NCI-H2107 treated with DMSO at 0.1 percent for 48 hours (cell line): Measurements from ENCODE around the gene TMEM191B.
"Not testable (repeated sequence)": the region's sequence is repeated elsewhere in the genome, so short reads cannot be mapped to it uniquely, and the experiment has no call there.

ENCODE experiments used
- DNase-seq: peaks from one replicate; lab custom pipeline; 2025; ENCODE audit not compliant: unreplicated experiment; lab: John Stamatoyannopoulos, UW

The TMEM191B gene

GRCh38 chr22:18554280-18555256 lies 27.0 kb downstream of the TMEM191B start:
- DNase-seq = not testable (repeated sequence)

DNA sequence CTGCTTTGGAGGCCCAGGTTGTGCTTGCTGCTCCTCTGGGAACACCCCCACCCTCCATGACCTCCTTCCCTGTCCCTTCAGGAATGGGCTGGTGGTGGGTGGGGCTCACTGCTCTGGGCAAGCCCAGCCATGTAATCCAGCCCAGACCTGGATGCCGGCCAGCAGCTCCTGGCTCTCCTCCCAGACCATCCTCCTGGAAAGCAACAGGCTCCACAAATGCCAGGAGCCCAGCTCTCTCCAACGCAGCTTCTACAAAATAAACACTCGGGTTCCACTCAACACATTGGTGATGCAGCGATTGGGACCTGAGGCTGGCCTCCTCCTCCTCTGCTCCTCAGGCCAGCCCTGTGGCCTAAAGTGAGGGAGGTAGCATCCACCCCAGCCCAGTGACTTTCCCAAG lies 30.9 kb downstream of the TMEM191B start:
- not testable (repeated sequence) for DNase-seq

GRCh38 chr22:18558939-18559338 lies 31.3 kb downstream of the TMEM191B start:
- DNase-seq = not testable (repeated sequence)

DNA sequence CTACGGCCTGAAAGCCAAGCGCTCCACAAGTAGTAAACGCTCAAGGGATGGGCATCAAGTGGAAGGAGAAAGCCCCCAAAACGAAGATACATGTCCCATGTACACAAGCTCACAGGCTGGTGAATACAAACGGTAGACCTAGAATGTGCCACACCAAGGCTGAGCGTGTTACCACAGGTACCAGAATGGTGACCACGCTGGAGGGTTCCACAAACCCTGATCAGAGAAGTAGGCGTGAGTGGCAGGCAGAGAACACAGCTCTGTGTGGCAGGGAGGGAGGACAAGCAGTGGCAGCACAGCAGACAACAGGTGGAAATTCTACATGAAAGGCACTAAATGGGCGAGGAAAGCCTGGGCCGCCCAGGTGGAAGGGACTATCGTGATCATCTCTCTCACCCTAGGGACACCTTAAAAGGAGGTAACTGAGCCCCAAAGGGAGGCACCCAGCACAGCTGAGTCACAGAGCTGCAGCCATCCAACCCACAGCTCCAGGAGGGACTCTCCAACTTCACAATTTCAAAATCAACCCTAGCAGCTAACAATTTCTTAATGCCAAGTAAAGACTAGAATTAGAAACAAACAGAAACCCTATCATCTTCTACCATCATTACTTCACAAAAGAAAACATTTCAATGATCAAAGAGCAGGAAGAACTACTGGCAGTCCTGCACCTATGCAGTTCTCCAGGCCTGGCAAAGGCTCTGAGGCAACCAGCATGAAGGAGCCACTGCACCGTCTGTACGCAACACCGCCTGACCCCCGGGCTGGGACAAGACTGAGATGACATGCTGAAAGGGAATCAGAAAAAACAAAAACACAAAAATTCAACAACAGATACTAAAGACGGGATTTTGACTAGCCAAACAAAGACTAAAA lies 32.7 kb downstream of the TMEM191B start:
- DNase-seq = not testable (repeated sequence)

DNA sequence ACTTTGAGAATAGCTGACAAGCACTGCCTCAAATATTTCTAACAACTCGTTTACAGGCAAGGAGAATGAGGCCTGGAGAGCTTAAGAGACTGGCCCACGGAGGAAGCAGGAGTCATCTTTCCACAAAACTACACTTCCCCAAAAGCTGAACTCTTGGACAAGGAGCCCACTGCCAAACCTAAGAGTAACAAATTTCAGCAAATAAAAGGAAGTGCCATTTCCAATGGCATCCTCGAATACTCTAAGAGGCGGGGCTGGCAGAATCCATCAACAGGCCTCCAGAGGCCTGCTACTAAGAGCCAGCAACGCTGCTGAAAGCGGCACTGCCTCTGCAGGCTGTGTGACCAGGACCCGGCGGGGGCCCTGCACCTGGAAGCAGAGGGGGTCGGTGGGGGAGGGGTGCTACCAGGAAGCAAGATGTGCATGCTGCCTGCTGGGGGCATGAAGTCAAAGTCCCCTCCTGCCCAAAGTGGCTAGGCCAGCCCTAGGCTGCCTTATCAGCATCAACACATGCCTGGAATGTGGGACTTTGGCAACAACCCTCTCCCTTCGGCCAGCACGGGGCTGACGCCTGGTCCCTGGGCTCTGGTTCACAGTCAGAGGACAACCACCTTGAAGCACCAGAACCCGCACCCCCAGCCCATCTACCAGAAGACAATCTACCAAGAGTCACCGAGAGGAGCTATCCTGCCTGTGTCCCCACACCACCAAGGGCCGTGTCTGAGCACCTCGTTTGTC lies 43.1 kb downstream of the TMEM191B start:
- not testable (repeated sequence) for DNase-seq

DNA sequence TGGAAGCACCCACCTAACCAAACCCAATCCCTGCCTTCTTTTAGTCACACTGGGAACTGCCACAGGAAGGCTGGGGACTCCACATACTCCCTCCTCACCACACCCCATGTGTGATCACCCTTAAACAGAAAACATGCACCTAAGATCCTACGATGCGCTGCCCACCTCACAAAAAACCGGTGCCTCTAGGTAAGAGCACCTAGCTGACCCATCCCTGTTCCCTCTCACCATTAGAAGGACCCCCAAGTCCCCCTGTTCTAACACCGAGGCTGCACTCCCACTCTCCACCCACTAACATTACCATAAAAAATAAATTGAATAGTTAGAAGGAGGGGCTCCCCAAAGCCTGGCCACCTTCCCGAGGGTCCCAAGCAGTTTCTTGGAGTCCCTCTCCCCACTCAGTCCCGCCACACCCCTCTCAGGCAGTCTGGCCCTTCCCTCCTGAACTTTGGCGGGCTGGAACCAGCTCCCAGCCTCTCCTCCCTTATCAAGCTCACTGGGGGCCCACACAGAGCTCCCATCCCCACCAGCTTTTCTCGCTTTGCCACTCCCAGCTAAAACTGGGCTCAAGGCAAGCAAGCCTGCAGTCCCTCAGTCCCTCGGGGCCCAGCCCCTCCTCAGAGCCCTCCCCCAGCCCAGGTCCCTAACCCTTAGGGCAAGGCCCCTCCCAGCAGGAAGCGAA lies 46.0 kb downstream of the TMEM191B start:
- DNase-seq = not testable (repeated sequence)

DNA sequence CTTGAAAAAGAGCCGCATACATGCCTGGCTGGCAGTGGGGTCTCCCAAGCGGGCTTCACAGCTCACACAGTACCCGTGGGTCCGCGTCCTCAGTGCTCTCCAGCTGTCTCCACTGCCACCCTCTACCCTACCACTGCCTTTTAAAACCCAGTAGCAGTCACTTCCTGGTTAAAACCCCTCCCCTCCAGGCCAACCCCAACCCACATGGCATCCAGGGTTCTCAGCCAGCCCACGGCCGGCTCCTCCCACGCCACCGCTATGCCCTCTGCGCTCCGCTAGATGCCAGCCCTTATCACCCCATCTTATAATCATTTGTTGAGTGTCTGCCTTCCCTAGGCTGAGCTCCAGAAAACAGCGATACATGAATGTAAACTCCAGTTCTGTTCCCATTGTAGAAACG lies 47.0 kb downstream of the TMEM191B start:
- not testable (repeated sequence) for DNase-seq

DNA sequence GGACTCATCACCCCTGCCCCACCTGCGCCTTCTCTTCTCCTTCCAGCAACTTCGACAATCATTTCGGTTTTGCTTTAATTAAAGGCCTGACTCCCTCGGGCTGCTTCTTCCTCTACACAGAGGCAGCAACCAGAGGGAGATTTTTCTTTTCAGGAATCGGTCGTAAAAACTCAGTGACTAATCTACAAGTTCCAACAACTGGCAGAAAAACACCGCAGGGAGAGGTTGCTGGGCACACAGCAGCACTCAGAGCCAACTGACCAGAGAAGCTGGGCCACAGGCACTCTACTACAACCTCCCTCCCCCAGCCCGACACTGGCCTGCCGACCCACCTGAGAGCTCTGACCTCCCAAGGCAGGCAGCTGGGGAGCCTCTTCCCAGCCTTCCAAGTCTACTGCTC lies 48.1 kb downstream of the TMEM191B start:
- not testable (repeated sequence) for DNase-seq

GRCh38 chr22:18577090-18577818 lies 49.7 kb downstream of the TMEM191B start:
- not testable (repeated sequence) for DNase-seq

GRCh38 chr22:18577847-18578246 lies 50.2 kb downstream of the TMEM191B start:
- DNase-seq = not testable (repeated sequence)
